ENCODE results near the gene RAB27B.

- TF ChIP-seq, protein P1, sequence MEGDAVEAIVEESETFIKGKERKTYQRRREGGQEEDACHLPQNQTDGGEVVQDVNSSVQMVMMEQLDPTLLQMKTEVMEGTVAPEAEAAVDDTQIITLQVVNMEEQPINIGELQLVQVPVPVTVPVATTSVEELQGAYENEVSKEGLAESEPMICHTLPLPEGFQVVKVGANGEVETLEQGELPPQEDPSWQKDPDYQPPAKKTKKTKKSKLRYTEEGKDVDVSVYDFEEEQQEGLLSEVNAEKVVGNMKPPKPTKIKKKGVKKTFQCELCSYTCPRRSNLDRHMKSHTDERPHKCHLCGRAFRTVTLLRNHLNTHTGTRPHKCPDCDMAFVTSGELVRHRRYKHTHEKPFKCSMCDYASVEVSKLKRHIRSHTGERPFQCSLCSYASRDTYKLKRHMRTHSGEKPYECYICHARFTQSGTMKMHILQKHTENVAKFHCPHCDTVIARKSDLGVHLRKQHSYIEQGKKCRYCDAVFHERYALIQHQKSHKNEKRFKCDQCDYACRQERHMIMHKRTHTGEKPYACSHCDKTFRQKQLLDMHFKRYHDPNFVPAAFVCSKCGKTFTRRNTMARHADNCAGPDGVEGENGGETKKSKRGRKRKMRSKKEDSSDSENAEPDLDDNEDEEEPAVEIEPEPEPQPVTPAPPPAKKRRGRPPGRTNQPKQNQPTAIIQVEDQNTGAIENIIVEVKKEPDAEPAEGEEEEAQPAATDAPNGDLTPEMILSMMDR (IDR thresholded peaks at IDR 0.05), result no peak
- TF ChIP-seq EZH2 (IDR thresholded peaks at IDR 0.05; ENCODE audit: borderline replicate concordance, insufficient read depth, low read depth, low read length, poor library complexity, severe bottlenecking), result no peak
Measured at GRCh38 chr18:54909538-54909937, 81.3 kb downstream of the RAB27B start.
